NT2/D1 (cell line): ENCODE measurements around the gene ZNF283.
"Not testable (repeated sequence)": the region's sequence is repeated elsewhere in the genome, so short reads cannot be mapped to it uniquely, and the experiment has no call there.

Experiments
- DNase-seq: peaks from one replicate; pipeline ENCODE4 v3.0.0-alpha.2; 2011; ENCODE audit warnings: low read depth, low spot score
- H3K27me3 ChIP-seq: 2 replicates; pipeline ENCODE4 v1.6.0; 2011; ENCODE audit warnings: mild to moderate bottlenecking; ENCODE audit not compliant: insufficient read length, insufficient read depth
- H3K36me3 ChIP-seq: 2 replicates; pipeline ENCODE4 v1.6.1; 2011; ENCODE audit warnings: mild to moderate bottlenecking, low read length, mixed read lengths; ENCODE audit not compliant: insufficient read depth, insufficient read length
- H3K4me1 ChIP-seq: 2 replicates; pipeline ENCODE4 v1.5.1; 2011; ENCODE audit not compliant: insufficient read depth, insufficient read length
- H3K4me3 ChIP-seq: 2 replicates; pipeline ENCODE4 v1.5.1; 2011; ENCODE audit warnings: low read depth; ENCODE audit not compliant: insufficient read length
- H3K9ac ChIP-seq: 2 replicates; pipeline ENCODE4 v1.6.0; 2011; ENCODE audit warnings: low read depth; ENCODE audit not compliant: insufficient read length
- H3K9me3 ChIP-seq: 2 replicates; pipeline ENCODE4 v1.5.1; 2011; ENCODE audit warnings: mild to moderate bottlenecking, low read length; ENCODE audit not compliant: insufficient read depth
- SUZ12 ChIP-seq: IDR thresholded peaks from 2 replicates; pipeline ENCODE4 v1.6.1; 2011; ENCODE audit not compliant: insufficient read length, insufficient read depth; ENCODE audit errors: extremely low read depth
- YY1 ChIP-seq: IDR thresholded peaks from 2 replicates; pipeline ENCODE4 v1.6.1; 2011; ENCODE audit not compliant: insufficient read length, insufficient read depth
- ZNF274 ChIP-seq: IDR thresholded peaks from 2 replicates; pipeline ENCODE4 v1.6.1; 2011; ENCODE audit warnings: mild to moderate bottlenecking, low read depth, low read length

The ZNF283 gene

DNA sequence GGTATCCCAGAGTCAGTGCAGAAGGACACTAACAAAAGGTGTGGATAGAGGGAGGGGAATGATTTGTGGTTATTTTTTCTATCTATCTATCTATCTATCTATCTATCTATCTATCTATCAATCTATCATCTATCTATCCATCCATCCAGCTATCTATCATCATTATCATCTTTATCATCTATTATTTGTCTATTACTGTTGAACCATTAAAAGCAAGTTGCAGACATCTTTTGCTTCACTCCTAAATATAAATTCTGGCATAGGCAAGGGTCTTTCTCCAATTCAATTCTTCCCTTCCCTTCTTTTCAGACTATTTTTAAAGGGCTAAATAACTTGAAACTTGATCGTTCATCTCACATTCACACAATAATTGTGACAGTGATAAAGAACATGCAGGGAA, 14.9 kb upstream of the ZNF283 start:
- no peaks in the 10 kb centered on the region for H3K36me3 ChIP-seq
- no peak overlapping the region for H3K9ac ChIP-seq
- no peaks in the 10 kb centered on the region for H3K4me1 ChIP-seq
- H3K4me3 ChIP-seq: no peak overlapping the region
- H3K27me3 ChIP-seq: no peaks in the 10 kb centered on the region
- no peak for TF ChIP-seq SUZ12
- no peaks in the 10 kb centered on the region; the same call in 1 of the 2 replicates for H3K9me3 ChIP-seq
- no peak for DNase-seq

DNA sequence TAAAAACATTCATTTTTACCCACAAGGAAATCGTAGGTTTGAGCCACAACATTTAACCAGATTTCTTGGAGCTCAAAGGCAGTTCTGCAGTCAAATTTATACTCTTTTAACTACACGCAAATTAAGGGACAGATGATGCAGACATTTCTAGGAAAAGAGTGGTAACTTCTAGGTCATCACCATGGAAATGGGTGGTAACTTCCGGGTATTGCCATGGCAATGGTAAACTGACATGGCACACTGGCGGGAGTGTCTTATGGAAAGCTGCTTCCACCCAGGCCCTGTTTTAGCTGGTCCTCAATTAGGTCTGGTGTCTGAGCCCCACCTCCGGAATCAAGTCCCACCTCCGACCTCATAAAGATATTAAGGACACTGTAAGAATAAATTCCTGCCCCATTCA, 14.4 kb upstream of the ZNF283 start:
- H3K4me1 ChIP-seq: no peaks in the 10 kb centered on the region
- H3K9me3 ChIP-seq: no peaks in the 10 kb centered on the region; the same call in 1 of the 2 replicates
- no peak for DNase-seq
- H3K9ac ChIP-seq: no peak overlapping the region
- TF ChIP-seq YY1 (no peak), ZNF274 (no peak), SUZ12 (no peak)
- no peaks in the 10 kb centered on the region for H3K36me3 ChIP-seq
- H3K4me3 ChIP-seq: no peak overlapping the region
- H3K27me3 ChIP-seq: no peaks in the 10 kb centered on the region

DNA sequence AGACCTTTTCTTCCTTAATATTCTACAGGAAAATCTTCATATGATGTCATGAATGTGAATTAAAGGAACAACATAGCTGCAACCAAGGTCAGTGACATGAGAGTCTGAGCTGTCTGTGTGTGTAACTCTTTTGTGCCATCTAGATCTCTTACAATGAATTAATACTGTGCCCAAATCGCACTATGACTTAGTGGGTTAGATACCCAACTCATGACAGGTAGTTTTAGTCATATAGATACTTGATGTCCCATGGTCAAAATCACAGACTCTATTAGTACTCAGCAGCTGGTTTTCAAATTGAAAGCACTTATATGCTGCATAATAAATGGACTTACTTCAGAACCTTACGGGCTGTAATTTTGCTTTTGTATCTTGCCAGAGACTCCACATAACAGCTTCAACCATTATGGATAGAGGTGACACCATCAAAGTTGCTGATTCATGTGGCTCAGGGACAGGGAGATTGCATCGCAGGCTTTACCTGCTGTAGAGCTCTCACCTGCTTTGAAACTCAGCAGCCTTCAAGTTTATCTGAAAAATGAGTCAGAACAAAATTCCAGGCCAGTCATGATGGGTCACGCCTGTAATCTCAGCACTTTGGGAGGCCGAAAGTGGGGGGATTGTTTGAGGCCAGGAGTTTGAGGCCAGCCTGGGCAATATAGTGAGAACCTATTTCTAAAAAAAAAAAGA, 12.3 kb upstream of the ZNF283 start:
- Histone ChIP-seq H3K27me3 (no peaks in the 10 kb centered on the region), H3K36me3 (no peaks in the 10 kb centered on the region), H3K9ac (no peak overlapping the region), H3K4me1 (no peaks in the 10 kb centered on the region), H3K9me3 (peaks cover 9% of the 10 kb centered on the region; the same call in 1 of the 2 replicates), H3K4me3 (no peak overlapping the region)
- TF ChIP-seq SUZ12: no peak
- no peak for TF ChIP-seq ZNF274
- no peak for TF ChIP-seq YY1
- DNase-seq: no peak

DNA sequence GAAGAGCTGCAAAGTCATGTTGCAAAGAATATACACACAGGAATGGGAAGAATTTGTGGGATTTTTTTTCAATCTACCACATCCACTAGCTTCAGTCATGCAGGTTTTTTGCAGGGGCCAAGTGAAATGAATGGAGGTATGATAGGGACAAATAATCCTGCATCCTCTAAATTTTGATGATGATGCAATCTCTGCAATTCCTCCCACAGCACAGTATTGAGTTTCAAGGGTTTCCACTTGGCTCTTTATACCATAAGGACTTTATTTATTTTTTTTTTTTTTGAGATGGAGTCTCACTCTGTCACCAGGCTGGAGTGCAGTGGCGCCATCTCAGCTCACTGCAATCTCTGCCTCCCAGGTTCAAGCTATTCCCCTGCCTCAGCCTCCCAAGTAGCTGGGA, 9.7 kb upstream of the ZNF283 start:
- not testable (repeated sequence) for H3K9me3 ChIP-seq, H3K9ac ChIP-seq, H3K4me1 ChIP-seq, DNase-seq, H3K4me3 ChIP-seq, H3K36me3 ChIP-seq
- peaks cover 15% of the 10 kb centered on the region for H3K27me3 ChIP-seq

DNA sequence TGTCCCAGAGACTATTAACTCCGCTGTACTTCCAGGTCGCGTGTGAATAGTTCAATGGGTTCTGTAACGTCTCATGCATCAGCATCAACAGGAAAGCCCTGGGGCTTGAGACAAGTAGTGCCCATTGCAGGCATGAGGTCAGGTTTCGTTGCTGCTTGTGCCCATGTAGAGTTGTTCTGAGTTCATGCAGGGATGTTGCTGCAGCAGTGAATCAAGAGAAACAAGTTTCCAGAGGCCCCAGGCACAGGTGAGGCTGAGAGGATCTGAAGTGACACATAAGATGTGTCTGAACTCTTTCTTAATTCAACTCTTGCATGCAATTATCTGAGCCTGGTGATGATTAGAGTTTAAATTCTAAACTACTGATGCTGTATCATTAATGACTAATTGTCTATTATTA, 8.6 kb upstream of the ZNF283 start:
- DNase-seq: no peak
- TF ChIP-seq SUZ12 (no peak), YY1 (no peak), ZNF274 (no peak)

DNA sequence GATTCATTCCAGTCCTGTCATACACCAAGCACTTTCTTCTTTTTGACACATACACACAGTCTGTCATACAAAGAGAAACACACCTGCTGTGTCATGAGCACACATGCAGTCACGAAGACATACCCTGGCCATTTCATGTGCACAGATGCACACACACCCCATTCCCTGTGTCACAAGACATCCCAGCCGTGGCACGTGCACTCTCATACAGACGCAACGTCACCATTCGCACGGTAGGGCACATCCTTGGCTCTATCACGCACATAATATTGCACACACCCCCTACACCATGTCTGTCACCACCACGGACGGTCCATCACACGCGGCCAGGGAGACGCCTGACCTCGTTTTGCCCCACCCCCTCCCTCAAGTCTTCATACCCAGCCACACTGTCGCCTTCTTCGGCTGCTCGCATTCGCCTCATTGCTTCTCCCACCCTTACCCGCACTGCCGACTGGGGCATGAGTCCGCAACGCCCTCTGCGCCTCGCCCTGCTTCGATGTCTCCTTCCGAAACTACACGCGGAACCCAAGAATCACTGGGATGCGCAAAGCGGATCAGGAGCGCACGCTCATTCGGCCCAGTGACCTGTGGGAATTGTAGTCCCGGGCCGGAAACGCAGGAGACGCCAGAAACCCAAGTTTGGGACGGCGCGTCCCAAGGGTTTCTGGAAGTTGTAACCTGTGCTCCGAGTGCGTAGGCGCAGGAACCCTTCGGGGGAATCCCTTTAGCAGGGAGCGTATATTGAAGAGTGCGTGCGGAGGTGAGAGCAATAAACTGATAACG, 6.8 kb upstream of the ZNF283 start:
- Histone ChIP-seq H3K9me3 (peaks cover 9% of the 10 kb centered on the region; the same call in 1 of the 2 replicates), H3K9ac (peak overlapping the region; percentile 61), H3K36me3 (no peaks in the 10 kb centered on the region), H3K4me1 (no peaks in the 10 kb centered on the region), H3K4me3 (peak overlapping the region; percentile 53), H3K27me3 (peaks cover 15% of the 10 kb centered on the region)
- TF ChIP-seq ZNF274: no peak
- TF ChIP-seq SUZ12: no peak
- TF ChIP-seq YY1: no peak
- peak; percentile 23 for DNase-seq

More for the DNA sequence above, 8.6 kb upstream of the ZNF283 start:
- no peaks in the 10 kb centered on the region for H3K36me3 ChIP-seq
- H3K9ac ChIP-seq: no peak overlapping the region
- H3K27me3 ChIP-seq: peaks cover 15% of the 10 kb centered on the region
- H3K9me3 ChIP-seq: peaks cover 9% of the 10 kb centered on the region; the same call in 1 of the 2 replicates
- H3K4me1 ChIP-seq: no peaks in the 10 kb centered on the region
- no peak overlapping the region for H3K4me3 ChIP-seq

DNA sequence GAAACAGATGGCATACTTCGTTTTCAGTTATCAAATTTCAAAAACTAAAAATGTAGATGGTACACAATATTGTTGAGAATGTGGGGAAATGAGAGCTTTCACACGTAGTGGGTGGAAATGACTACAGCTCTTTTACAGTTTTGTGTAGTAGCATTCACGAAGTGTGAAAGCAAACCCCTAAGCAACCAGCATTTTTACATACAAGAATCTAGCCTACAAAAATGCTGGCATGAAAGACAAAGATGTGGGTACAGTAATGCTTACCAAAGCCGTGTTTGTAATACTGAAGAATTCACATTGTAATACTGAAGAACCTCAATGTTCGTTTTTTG, 6.3 kb upstream of the ZNF283 start:
- H3K36me3 ChIP-seq: no peaks in the 10 kb centered on the region
- peak overlapping the region; percentile 53 for H3K4me3 ChIP-seq
- DNase-seq: no peak
- no peaks in the 10 kb centered on the region for H3K4me1 ChIP-seq
- H3K9me3 ChIP-seq: peaks cover 9% of the 10 kb centered on the region; the same call in 1 of the 2 replicates
- no peak for TF ChIP-seq ZNF274
- no peak for TF ChIP-seq YY1
- no peak for TF ChIP-seq SUZ12
- peaks cover 15% of the 10 kb centered on the region for H3K27me3 ChIP-seq
- H3K9ac ChIP-seq: no peak overlapping the region

DNA sequence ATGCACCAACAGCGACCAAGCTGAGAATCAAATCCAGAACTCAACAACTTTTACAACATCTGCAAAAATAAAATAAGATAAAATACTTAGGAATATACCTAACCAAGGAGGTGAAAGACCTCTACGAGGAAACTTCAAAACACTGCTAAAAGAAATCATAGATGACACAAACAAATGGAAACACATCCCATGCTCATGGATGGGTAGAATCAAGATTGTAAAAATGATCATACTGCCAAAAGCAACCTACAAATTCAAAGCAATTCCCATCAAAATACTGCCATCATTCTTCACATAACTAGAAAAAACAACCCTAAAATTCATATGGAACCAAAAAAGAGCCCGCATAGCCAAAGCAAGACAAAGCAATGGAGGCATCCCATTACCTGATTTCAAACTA, 3.3 kb upstream of the ZNF283 start:
- H3K36me3 ChIP-seq: peaks cover 10% of the 10 kb centered on the region
- not testable (repeated sequence) for H3K4me1 ChIP-seq, H3K9ac ChIP-seq, DNase-seq, H3K4me3 ChIP-seq
- H3K27me3 ChIP-seq: peaks cover 15% of the 10 kb centered on the region
- peaks cover 11% of the 10 kb centered on the region; the same call in 1 of the 2 replicates for H3K9me3 ChIP-seq

DNA sequence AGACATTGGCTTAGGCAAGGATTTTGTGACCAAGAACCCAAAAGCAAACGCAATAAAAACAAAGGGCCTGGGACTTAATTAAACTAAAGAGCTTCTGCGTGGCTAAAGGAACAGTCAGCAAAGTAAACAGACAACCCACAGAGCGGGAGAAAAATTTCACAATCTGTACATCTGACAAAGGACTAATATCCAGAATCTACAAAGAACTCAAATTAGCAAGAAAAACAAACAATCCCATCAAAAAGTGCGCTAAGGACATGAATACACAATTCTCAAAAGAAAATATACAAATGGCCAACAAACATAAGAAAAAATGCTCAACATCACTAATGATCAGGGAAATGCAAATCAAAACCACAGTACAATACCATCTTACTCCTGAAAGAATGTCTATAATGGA, 2.5 kb upstream of the ZNF283 start:
- H3K4me3 ChIP-seq, H3K4me1 ChIP-seq, H3K9me3 ChIP-seq, H3K9ac ChIP-seq, DNase-seq: not testable (repeated sequence)
- H3K36me3 ChIP-seq: peaks cover 12% of the 10 kb centered on the region
- peaks cover 15% of the 10 kb centered on the region for H3K27me3 ChIP-seq
